ENCODE data around the gene PDCD11.
"Not testable (repeated sequence)": the region's sequence is repeated elsewhere in the genome, so short reads cannot be mapped to it uniquely, and the experiment has no call there.

Gene PDCD11

GRCh38 chr10:103396067-103396788, at the start of gene PDCD11, which contains the start of gene ATP5MK:
PDCD11 (plus strand) TSS chr10:103396626; CDS start chr10:103398427, 1,801 bp downstream.
ATP5MK (minus strand) TSS chr10:103396475; CDS start chr10:103392457, 4,018 bp downstream.
- peak; percentile 99 for DNase-seq
- in situ Hi-C loops (cut with MboI; ENCODE audit: low pct_unique_long_range_greater_than_20kb, low sequenced_read_pairs) = no loop called here

GRCh38 chr10:103350175-103350516, 46.3 kb upstream of the PDCD11 start:
- in situ Hi-C loops (cut with MboI; ENCODE audit: low pct_unique_long_range_greater_than_20kb, low sequenced_read_pairs) = no loop called here
- DNase-seq = no peak

DNA sequence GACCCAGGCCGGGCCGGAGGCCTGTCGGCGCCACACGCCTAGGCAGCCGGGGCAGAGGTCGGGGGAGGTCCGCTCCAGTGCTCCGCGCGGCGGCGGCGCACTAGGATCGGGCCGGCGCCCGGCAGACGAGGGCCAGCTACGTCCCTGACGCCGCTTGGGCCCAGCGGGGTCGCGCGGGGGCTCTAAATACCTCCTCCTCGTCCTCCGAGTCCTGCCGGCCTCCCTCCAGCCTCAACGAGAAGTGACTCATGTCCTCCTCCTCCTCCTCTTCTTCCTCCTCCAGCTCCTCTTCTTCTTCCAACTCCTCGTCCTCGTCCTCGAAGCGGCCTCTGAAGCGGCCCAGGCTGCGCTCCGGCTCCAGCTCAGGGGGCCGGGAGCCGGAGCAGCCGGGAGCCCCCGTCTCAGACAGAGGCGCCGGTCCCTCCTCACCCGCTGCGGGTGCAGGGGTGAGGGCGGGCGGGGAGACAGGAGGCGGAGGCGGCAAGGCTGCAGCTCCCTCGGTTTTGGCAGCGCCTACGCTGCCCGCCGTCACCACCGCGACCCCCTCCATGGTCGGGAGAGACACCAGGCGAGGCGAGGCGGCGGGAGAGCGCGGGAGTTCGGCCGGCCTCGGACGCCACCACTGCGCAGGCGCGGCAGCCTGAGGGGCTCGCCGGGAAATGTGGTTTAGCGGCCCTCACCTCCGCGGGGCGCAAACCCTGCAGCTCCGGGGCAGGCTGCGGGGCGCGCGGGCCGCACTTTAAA, 45.7 kb upstream of the PDCD11 start, which contains the start of gene PCGF6:
Gene PCGF6 (minus strand): TSS at position 624 of the 744 bp plus-strand sequence. CDS start 74 bp downstream, at position 550.
- DNase-seq = peak; percentile 90
- in situ Hi-C loops (cut with MboI; ENCODE audit: low pct_unique_long_range_greater_than_20kb, low sequenced_read_pairs) = no loop called here

- in situ Hi-C loops (cut with MboI; ENCODE audit: low pct_unique_long_range_greater_than_20kb, low sequenced_read_pairs) = no loop called here
- DNase-seq = peak; percentile 16
These were observed 43.1 kb upstream of the PDCD11 start for GRCh38 chr10:103353281-103353680.

DNA sequence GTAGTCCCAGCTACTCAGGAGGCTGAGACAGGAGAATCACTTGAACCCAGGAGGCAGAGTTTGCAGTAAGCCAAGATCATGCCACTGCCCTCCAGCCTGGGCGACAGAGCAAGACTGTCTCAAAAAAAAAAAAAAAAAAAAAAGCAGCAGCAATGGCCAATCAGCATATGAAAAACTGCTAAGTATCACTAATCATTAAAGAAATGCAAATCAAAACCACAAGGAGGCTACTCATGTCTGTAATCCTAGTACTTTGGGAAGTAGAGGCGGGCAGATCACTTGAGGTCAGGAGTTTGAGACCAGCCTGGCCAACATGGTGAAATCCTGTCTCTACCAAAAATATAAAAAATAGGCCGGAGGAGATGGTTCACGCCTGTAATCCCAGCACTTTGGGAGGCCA, 41.9 kb upstream of the PDCD11 start:
- in situ Hi-C loops (cut with MboI; ENCODE audit: low pct_unique_long_range_greater_than_20kb, low sequenced_read_pairs); DNase-seq: not testable (repeated sequence)

DNA sequence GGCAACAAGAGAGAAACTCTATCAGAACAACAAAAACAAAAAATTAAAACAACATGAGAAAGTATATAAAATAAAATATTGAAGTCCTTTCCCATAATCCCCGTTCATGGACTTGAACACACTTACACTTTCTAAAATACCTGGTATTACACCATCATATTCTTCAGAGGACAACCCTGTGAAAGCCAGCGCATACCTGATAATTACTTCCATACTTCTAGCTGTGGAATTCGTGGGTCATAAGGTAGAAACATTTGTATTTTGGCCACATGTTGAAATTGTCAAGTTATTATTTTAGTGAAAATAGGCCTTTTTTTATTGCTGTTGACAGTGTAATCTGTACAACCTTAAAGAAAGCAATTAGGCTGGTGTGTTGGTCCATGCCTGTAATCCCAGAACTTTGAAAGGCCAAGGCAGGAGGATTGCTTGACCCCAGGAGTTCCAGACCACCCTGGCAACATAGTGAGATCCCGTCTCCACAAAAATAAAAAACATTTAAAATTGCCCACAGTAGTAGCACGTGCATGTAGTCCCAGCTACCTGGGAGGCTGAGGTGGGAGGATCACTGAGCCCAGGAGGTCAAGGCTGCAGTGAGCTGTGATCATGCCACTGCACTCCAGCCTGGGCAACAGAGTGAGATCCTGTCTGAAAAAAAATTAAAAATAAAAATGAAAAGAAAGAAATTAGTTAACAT, 40.4 kb upstream of the PDCD11 start:
- in situ Hi-C loops (cut with MboI; ENCODE audit: low pct_unique_long_range_greater_than_20kb, low sequenced_read_pairs) = no loop called here
- no peak for DNase-seq

DNA sequence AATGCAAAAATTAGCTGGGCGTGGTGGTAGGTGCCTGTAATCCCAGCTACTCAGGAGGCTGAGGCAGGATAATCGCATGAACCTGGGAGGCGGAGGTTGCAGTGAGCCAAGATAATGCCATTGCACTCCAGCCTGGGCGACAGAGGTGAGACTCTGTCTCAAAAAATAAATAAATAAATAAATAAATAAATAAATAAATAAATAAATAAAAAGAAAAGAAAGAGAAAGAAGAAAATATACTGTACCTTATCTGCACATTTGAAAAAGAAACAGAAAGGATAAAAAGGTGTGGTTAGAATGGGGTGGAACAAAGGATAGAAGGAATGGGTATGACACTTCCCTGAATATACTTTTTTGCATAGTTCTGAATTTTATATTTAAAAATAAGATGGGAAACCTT, 36.9 kb upstream of the PDCD11 start:
- in situ Hi-C loops (cut with MboI; ENCODE audit: low pct_unique_long_range_greater_than_20kb, low sequenced_read_pairs); DNase-seq: not testable (repeated sequence)

DNA sequence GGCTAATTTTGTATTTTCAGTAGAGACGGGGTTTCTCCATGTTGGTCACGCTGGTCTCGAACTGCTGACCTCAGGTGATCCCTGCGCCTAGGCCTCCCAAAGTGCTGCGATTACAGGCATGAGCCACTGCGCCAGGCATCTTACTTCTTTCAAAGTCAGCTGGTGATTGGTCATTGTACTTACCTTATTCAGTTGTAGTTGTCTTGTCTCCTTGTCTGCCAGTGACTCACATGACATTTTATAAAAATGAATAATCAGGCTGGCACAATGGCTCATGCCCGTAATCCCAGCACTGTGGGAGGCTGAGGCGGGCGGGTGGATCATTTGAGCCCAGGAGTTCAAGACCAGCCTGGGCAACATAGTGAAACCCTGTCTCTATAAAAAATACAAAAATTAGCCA, 35.6 kb upstream of the PDCD11 start:
- in situ Hi-C loops (cut with MboI; ENCODE audit: low pct_unique_long_range_greater_than_20kb, low sequenced_read_pairs); DNase-seq: not testable (repeated sequence)

- in situ Hi-C loops (cut with MboI; ENCODE audit: low pct_unique_long_range_greater_than_20kb, low sequenced_read_pairs) = no loop called here
- DNase-seq = no peak
These were observed 29.0 kb upstream of the PDCD11 start for GRCh38 chr10:103367379-103367781.

DNA sequence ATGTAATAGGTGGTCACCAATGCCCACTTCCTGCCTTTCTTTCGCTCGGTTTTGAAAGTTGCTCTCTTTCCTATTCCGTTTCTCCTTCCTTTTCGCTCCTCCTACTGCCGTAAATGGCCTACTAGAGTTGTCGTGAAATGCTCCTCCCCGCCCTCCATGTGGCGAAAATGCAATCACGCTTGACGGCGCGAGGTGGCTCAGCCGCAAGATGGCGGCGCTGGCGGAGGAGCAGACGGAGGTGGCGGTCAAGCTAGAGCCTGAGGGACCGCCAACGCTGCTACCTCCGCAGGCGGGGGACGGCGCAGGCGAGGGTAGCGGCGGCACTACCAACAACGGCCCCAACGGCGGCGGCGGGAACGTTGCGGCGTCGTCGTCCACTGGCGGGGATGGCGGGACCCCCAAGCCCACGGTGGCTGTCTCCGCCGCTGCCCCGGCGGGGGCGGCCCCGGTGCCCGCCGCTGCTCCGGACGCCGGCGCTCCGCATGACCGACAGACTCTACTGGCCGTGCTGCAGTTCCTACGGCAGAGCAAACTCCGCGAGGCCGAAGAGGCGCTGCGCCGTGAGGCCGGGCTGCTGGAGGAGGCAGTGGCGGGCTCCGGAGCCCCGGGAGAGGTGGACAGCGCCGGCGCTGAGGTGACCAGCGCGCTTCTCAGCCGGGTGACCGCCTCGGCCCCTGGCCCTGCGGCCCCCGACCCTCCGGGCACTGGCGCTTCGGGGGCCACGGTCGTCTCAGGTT, 28.5 kb upstream of the PDCD11 start, which contains the start of gene TAF5:
Gene TAF5 (plus strand): TSS at position 195 of the 737 bp plus-strand sequence. CDS start 14 bp downstream, at position 209.
- peak; percentile 96 for DNase-seq
- in situ Hi-C loops (cut with MboI; ENCODE audit: low pct_unique_long_range_greater_than_20kb, low sequenced_read_pairs) = no loop called here

- in situ Hi-C loops (cut with MboI; ENCODE audit: low pct_unique_long_range_greater_than_20kb, low sequenced_read_pairs) = no loop called here
- DNase-seq = no peak
These were observed 22.9 kb upstream of the PDCD11 start for GRCh38 chr10:103373544-103373943.

DNA sequence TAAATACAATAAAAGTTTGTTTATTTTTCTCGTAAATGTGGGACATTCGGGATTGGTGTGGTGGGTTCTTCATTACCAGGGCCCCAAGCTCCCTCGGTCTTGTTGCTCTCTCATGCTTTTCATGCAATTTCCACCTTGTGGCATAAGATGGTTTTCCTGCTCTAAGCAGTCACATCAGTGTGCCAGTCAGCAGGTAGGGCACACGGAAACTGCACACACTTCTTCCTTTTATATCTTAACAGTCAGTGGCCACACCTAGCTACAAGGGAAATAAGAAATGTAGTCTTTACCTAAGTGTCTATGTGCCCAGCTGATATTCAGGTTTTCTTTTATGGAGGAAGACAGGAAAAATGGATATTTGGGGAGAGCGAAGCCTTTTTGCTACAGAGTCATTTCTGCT, 22.2 kb upstream of the PDCD11 start:
- no peak for DNase-seq
- in situ Hi-C loops (cut with MboI; ENCODE audit: low pct_unique_long_range_greater_than_20kb, low sequenced_read_pairs) = no loop called here

- no peak for DNase-seq
- in situ Hi-C loops (cut with MboI; ENCODE audit: low pct_unique_long_range_greater_than_20kb, low sequenced_read_pairs) = no loop called here
These were observed 13.7 kb upstream of the PDCD11 start for GRCh38 chr10:103382769-103383168.

- in situ Hi-C loops (cut with MboI; ENCODE audit: low pct_unique_long_range_greater_than_20kb, low sequenced_read_pairs) = no loop called here
- DNase-seq = no peak
These were observed 2.2 kb upstream of the PDCD11 start for GRCh38 chr10:103394180-103394579.

- in situ Hi-C loops (cut with MboI; ENCODE audit: low pct_unique_long_range_greater_than_20kb, low sequenced_read_pairs) = no loop called here
- DNase-seq = no peak
These were observed 716 bp upstream of the PDCD11 start for GRCh38 chr10:103395754-103396066.

DNA sequence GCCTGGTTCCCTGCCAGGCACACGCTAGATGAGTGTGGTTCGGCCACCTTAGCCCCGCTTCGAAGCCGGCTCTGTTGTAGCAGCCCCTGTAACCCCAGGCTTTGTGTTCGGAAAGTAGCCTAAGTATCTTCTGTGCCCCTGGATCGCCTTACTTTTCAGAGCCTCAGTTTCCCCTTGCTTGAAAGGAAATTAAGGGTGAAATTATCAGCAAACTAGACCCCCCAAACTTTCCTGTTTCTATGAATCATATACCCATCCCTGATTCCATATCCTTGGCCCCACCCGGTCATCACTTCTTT, 312 bp downstream of the PDCD11 start:
- in situ Hi-C loops (cut with MboI; ENCODE audit: low pct_unique_long_range_greater_than_20kb, low sequenced_read_pairs) = no loop called here
- no peak for DNase-seq

- in situ Hi-C loops (cut with MboI; ENCODE audit: low pct_unique_long_range_greater_than_20kb, low sequenced_read_pairs) = no loop called here
- DNase-seq = peak; percentile 51
These were observed 882 bp downstream of the PDCD11 start for GRCh38 chr10:103397191-103397825.

DNA sequence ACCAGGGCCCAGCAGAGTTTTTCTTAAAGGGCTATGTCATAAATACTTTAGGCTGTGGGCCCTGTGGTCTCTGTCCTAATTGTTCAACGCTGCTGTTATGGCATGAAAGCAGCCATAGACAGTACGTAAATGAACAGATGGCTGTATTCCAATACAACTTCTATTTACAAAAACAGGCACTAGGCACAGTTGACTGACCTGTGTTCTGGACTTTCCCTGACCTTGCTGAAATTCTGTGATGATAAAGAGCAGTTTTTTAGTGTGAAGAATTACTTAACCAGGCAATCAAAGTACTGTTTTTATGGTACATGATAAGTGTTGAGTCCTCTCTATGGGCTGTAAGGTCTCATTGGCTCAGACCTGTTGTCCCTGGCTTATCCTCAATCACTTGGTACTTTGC, 17.1 kb downstream of the PDCD11 start:
- in situ Hi-C loops (cut with MboI; ENCODE audit: low pct_unique_long_range_greater_than_20kb, low sequenced_read_pairs) = no loop called here

GRCh38 chr10:103415581-103415980, 19.2 kb downstream of the PDCD11 start:
- no peak for DNase-seq
- in situ Hi-C loops (cut with MboI; ENCODE audit: low pct_unique_long_range_greater_than_20kb, low sequenced_read_pairs) = no loop called here

More for the DNA sequence above, 17.1 kb downstream of the PDCD11 start:
- DNase-seq = no peak
